SK-N-SH (cell line): ENCODE data around the gene GARNL3. TPM values are rescaled to one million over a fixed set of nuclear protein-coding genes. Genes with fewer than 3 reads are reported as not detected.

Experiments
- CTCF ChIA-PET: fragments of 300-600, 350-600 bp; formaldehyde crosslinking; extraction: SDS; loops from one replicate; lab custom pipeline; 2021; lab: Yijun Ruan, JAX
- POLR2A ChIA-PET: fragments of 350-600 bp; sonication (Branson Sonifier 250); formaldehyde crosslinking; extraction: SDS; loops from one replicate; lab custom pipeline; 2020; ENCODE audit warnings: antibody characterized with exemption, inconsistent platforms; lab: Yijun Ruan, JAX
- DNase-seq: peaks from one replicate; pipeline ENCODE4 v3.0.0; 2012
- H2AFZ ChIP-seq: fragments of 200-600 bp; sonication (generic); 2 replicates; pipeline ENCODE4 v1.8.1; 2016; ENCODE audit warnings: antibody characterized with exemption, mild to moderate bottlenecking, low read depth
- H3F3A ChIP-seq: fragments of 200-600 bp; sonication (generic); replicated peaks from 2 replicates; pipeline ENCODE3; 2016; ENCODE audit warnings: antibody characterized with exemption, mild to moderate bottlenecking; ENCODE audit not compliant: insufficient read depth
- H3K27ac ChIP-seq, 2 experiments: fragments of 200-500 bp in 1 of 2; fragments of 200-600 bp in 1 of 2; sonication (Bioruptor generic) in 1 of 2; sonication (generic), shearing (Covaris generic) in 1 of 2; 2 replicates each; pipeline versions ENCODE4 v1.5.1 to v1.6.1; 2014 to 2016; ENCODE audit warnings: low read depth in 2 of 2, inconsistent platforms in 1 of 2, low read length in 1 of 2, mild to moderate bottlenecking in 1 of 2, mixed read lengths in 1 of 2
- H3K27me3 ChIP-seq: fragments of 200-600 bp; sonication (generic), shearing (Covaris generic); 2 replicates; pipeline ENCODE4 v1.6.1; 2016; ENCODE audit warnings: mixed run types; ENCODE audit not compliant: insufficient read depth
- H3K36me3 ChIP-seq, 2 experiments: fragments of 200-500 bp in 1 of 2; fragments of 200-600 bp in 1 of 2; sonication (Bioruptor generic) in 1 of 2; sonication (generic) in 1 of 2; replicated peaks in 1 of 2; 2 replicates each; pipeline versions ENCODE3 to v1.5.1; 2014 to 2016; ENCODE audit warnings: low read length in 1 of 2, mild to moderate bottlenecking in 1 of 2; ENCODE audit not compliant: insufficient read depth in 2 of 2, control insufficient read depth in 1 of 2
- H3K4me1 ChIP-seq, 2 experiments: fragments of 200-500 bp in 1 of 2; fragments of 200-600 bp in 1 of 2; sonication (Bioruptor generic) in 1 of 2; sonication (generic), shearing (Covaris generic) in 1 of 2; 2 replicates each; pipeline versions ENCODE4 v1.5.1 to v1.6.1; 2014 to 2016; ENCODE audit warnings: low read depth in 1 of 2, low read length in 1 of 2, mixed run types in 1 of 2; ENCODE audit not compliant: insufficient read depth in 2 of 2, control insufficient read depth in 1 of 2
- H3K4me2 ChIP-seq: fragments of 200-600 bp; sonication (generic), shearing (Covaris generic); 2 replicates; pipeline ENCODE4 v1.6.1; 2017; ENCODE audit warnings: mixed run types
- H3K4me3 ChIP-seq, 2 experiments: fragments of 200-500 bp in 1 of 2; fragments of 200-600 bp in 1 of 2; sonication (Bioruptor generic) in 1 of 2; sonication (generic), shearing (Covaris generic) in 1 of 2; 2 replicates each; pipeline versions ENCODE4 v1.5.1 to v1.8.1; 2014 to 2016; ENCODE audit warnings: low read depth in 2 of 2, inconsistent platforms in 1 of 2, low read length in 1 of 2, mild to moderate bottlenecking in 1 of 2, mixed read lengths in 1 of 2, moderate library complexity in 1 of 2
- H3K79me2 ChIP-seq: fragments of 200-600 bp; sonication (generic); 2 replicates; pipeline ENCODE4 v1.8.1; 2017; ENCODE audit warnings: mild to moderate bottlenecking; ENCODE audit not compliant: insufficient read depth
- H3K9ac ChIP-seq: fragments of 200-600 bp; sonication (generic); 2 replicates; pipeline ENCODE4 v1.6.1; 2017; ENCODE audit warnings: mixed run types
- H3K9me2 ChIP-seq: fragments of 200-600 bp; sonication (generic); 2 replicates; pipeline ENCODE4 v1.6.1; 2017; ENCODE audit warnings: mixed run types
- H3K9me3 ChIP-seq: fragments of 200-600 bp; sonication (generic); 2 replicates; pipeline ENCODE4 v1.6.1; 2017; ENCODE audit warnings: mixed run types, mild to moderate bottlenecking, moderate library complexity
- H4K20me1 ChIP-seq: fragments of 200-600 bp; sonication (generic); 2 replicates; pipeline ENCODE4 v1.6.1; 2017; ENCODE audit warnings: mild to moderate bottlenecking, mixed run types; ENCODE audit not compliant: insufficient read depth
- EP300 ChIP-seq, 2 experiments: IDR thresholded peaks; 2 replicates each; pipeline versions ENCODE4 v1.4.0 to v1.6.1; 2012; ENCODE audit warnings: borderline replicate concordance in 1 of 2, low read depth in 1 of 2, low read length in 1 of 2
- FOSL2 ChIP-seq: IDR thresholded peaks from 2 replicates; pipeline ENCODE4 v1.4.0; 2012; ENCODE audit warnings: low read depth, mild to moderate bottlenecking, moderate library complexity, borderline replicate concordance
- FOXM1 ChIP-seq: IDR thresholded peaks from 2 replicates; pipeline ENCODE4 v1.4.0; 2012; ENCODE audit warnings: low read depth, mild to moderate bottlenecking
- GABPA ChIP-seq: IDR thresholded peaks from 2 replicates; pipeline ENCODE4 v1.4.0; 2012; ENCODE audit warnings: low read depth, mild to moderate bottlenecking
- GATA2 ChIP-seq: sonication (generic); formaldehyde crosslinking; IDR thresholded peaks from 2 replicates; pipeline ENCODE4 v1.5.0; 2020; ENCODE audit warnings: mild to moderate bottlenecking, missing genetic modification reagents
- JUND ChIP-seq: IDR thresholded peaks from 2 replicates; pipeline ENCODE4 v1.4.0; 2012
- MAX ChIP-seq: IDR thresholded peaks from 2 replicates; pipeline ENCODE4 v1.4.0; 2012; ENCODE audit warnings: low read depth
- MXI1 ChIP-seq: IDR thresholded peaks from 2 replicates; pipeline ENCODE4 v1.6.1; 2012; ENCODE audit warnings: mild to moderate bottlenecking, low read depth, low read length, improper control_type of control experiment
- NFIC ChIP-seq: IDR thresholded peaks from 2 replicates; pipeline ENCODE4 v1.4.0; 2012; ENCODE audit warnings: borderline replicate concordance
- NRF1 ChIP-seq: IDR thresholded peaks from 2 replicates; pipeline ENCODE4 v1.6.1; 2012; ENCODE audit warnings: low read depth, mild to moderate bottlenecking, low read length
- POLR2AphosphoS5 ChIP-seq: IDR thresholded peaks from 2 replicates; pipeline ENCODE4 v1.6.1; 2012; ENCODE audit warnings: low read depth, low read length
- RAD21 ChIP-seq: IDR thresholded peaks from 2 replicates; pipeline ENCODE4 v1.6.1; 2012; ENCODE audit warnings: mild to moderate bottlenecking, low read length
- RFX5 ChIP-seq: IDR thresholded peaks from 2 replicates; pipeline ENCODE4 v1.6.1; 2012; ENCODE audit warnings: mild to moderate bottlenecking, improper control_type of control experiment, low read length
- SIN3A ChIP-seq: IDR thresholded peaks from 2 replicates; pipeline ENCODE4 v1.6.1; 2012; ENCODE audit warnings: low read depth, mild to moderate bottlenecking, low read length, moderate library complexity, borderline replicate concordance
- TAF1 ChIP-seq: IDR thresholded peaks from 2 replicates; pipeline ENCODE4 v1.6.1; 2012; ENCODE audit warnings: low read depth, mild to moderate bottlenecking, low read length, moderate library complexity, borderline replicate concordance
- TCF12 ChIP-seq: IDR thresholded peaks from 2 replicates; pipeline ENCODE4 v1.4.0; 2012
- USF1 ChIP-seq: IDR thresholded peaks from 2 replicates; pipeline ENCODE4 v1.4.0; 2012; ENCODE audit warnings: low read depth, borderline replicate concordance
- WGBS: methylation state at CpG from one replicate; pipeline ENCODE4 v1.1.6; 2017; ENCODE audit warnings: low lambda C conversion rate; 5-methylcytosine and 5-hydroxymethylcytosine counted together
- polyA plus RNA-seq, 3 experiments: library from polyadenylated mRNA; depleted of rRNA; stranded (reverse); fragments of >200 nt; gene quantifications; 2 replicates each; pipeline ENCODE4 v1.2.3, GENCODE V29; 2012
- TF ChIP-seq, protein P1 (sequence below): IDR thresholded peaks from 2 replicates; pipeline ENCODE4 v1.6.1; 2012; ENCODE audit warnings: mild to moderate bottlenecking, low read depth, low read length, moderate library complexity

The GARNL3 gene
- polyA plus RNA-seq, 1 of the 3 experiments (the other 2 are of a cell fraction) = 9.1 TPM

DNA sequence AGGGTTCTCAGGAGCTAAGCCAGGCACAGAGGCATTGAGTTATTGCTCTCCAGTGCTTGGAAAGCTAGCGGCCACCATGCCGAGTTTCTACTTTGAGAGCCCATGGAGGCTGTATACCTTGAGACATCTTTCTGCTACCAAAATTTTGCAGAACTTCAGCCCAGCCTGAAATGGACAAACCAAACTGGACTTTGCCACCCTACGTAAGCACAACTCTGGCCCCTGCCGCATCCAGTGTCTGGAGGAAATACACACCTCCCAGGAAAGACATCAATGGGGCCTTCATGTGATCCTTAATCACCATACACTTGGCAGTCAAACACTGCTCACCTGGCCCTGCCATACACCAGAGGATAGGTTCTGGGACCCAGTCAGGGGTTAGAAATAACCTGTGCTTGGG, 27.8 kb downstream of the GARNL3 start:
- Histone ChIP-seq H4K20me1 (no peaks in the 10 kb centered on the region), H3K4me1 (peaks cover 0 to 19% of the 10 kb centered on the region in 2 experiments; a peak in 2 of 4 replicates), H3K9me2 (no peaks in the 10 kb centered on the region), H3K4me2 (no peak overlapping the region), H3K36me3 (no peaks in the 10 kb centered on the region), H3K9ac (no peak overlapping the region), H3K79me2 (no peaks in the 10 kb centered on the region), H3K4me3 (no peak overlapping the region), H3F3A (no peaks in the 10 kb centered on the region), H3K27me3 (no peaks in the 10 kb centered on the region), H2AFZ (no peak overlapping the region), H3K9me3 (no peaks in the 10 kb centered on the region), H3K27ac (no peak overlapping the region)
- 100% methylated on average over 3 of the region's 4 CpGs for WGBS
- TF ChIP-seq GABPA = no peak
- TF ChIP-seq NRF1 = no peak
- no peak for TF ChIP-seq RFX5
- no peak for TF ChIP-seq MAX
- no peak for TF ChIP-seq FOSL2
- no peak for TF ChIP-seq GATA2 (CRISPR knock-in tag)
- TF ChIP-seq TAF1 = no peak
- no peak for TF ChIP-seq SIN3A
- no peak for TF ChIP-seq FOXM1
- TF ChIP-seq MXI1 = no peak
- TF ChIP-seq TCF12 = no peak
- TF ChIP-seq USF1 = no peak
- POLR2A ChIA-PET = no interaction called here
- CTCF ChIA-PET = interaction anchor here (1.6 kb wide), 1 partner anchor 16 kb away, joined by 7 read pairs; no protein-coding TSS in a partner anchor
- no peak for DNase-seq

DNA sequence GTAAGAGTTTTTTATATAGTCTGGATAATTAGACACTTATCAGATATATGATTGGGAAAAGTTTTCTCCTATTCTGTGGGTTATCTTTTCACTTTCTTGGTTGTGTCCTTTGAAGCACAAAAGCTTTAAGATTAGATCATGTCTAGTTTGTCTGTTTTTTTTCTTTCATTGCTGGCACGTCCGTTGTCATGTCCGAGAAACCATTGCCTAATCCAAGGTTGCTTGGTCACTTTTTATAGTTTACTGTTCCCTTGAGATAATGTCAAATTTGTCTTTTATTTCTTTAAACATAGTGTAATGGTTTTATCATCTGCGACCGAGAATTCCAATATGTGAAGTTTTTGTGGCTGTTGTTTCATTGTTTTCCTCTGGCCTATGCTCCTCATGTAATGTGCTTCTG, 28.8 kb downstream of the GARNL3 start:
- no peak overlapping the region for H3K4me3 ChIP-seq
- no peak overlapping the region for H2AFZ ChIP-seq
- TF ChIP-seq EP300 (IDR thresholded peaks at IDR 0.05; ENCODE audit: borderline replicate concordance in 1 of 2, low read depth in 1 of 2, low read length in 1 of 2) (no peak), MXI1 (no peak), NFIC (no peak), POLR2AphosphoS5 (no peak), USF1 (no peak), RAD21 (no peak), JUND (no peak), GABPA (no peak), NRF1 (no peak)
- TF ChIP-seq, protein P1, sequence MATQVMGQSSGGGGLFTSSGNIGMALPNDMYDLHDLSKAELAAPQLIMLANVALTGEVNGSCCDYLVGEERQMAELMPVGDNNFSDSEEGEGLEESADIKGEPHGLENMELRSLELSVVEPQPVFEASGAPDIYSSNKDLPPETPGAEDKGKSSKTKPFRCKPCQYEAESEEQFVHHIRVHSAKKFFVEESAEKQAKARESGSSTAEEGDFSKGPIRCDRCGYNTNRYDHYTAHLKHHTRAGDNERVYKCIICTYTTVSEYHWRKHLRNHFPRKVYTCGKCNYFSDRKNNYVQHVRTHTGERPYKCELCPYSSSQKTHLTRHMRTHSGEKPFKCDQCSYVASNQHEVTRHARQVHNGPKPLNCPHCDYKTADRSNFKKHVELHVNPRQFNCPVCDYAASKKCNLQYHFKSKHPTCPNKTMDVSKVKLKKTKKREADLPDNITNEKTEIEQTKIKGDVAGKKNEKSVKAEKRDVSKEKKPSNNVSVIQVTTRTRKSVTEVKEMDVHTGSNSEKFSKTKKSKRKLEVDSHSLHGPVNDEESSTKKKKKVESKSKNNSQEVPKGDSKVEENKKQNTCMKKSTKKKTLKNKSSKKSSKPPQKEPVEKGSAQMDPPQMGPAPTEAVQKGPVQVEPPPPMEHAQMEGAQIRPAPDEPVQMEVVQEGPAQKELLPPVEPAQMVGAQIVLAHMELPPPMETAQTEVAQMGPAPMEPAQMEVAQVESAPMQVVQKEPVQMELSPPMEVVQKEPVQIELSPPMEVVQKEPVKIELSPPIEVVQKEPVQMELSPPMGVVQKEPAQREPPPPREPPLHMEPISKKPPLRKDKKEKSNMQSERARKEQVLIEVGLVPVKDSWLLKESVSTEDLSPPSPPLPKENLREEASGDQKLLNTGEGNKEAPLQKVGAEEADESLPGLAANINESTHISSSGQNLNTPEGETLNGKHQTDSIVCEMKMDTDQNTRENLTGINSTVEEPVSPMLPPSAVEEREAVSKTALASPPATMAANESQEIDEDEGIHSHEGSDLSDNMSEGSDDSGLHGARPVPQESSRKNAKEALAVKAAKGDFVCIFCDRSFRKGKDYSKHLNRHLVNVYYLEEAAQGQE = no peak
- 94% methylated on average over 4 of the region's 5 CpGs for WGBS
- H3K9me3 ChIP-seq = no peaks in the 10 kb centered on the region
- POLR2A ChIA-PET = no interaction called here
- no peaks in the 10 kb centered on the region for H3K36me3 ChIP-seq
- no peak for DNase-seq
- H3F3A ChIP-seq = no peaks in the 10 kb centered on the region
- no peak overlapping the region for H3K9ac ChIP-seq
- no peak overlapping the region for H3K27ac ChIP-seq
- no peaks in the 10 kb centered on the region for H3K79me2 ChIP-seq
- CTCF ChIA-PET = no interaction called here
- no peak overlapping the region for H3K4me2 ChIP-seq
- H4K20me1 ChIP-seq = no peaks in the 10 kb centered on the region
- H3K9me2 ChIP-seq = no peaks in the 10 kb centered on the region
- H3K27me3 ChIP-seq = no peaks in the 10 kb centered on the region
- H3K4me1 ChIP-seq = peaks cover 0 to 19% of the 10 kb centered on the region in 2 experiments; a peak in 2 of 4 replicates
